Stimulated activated CD8-positive, alpha-beta memory T cell treated with anti-CD3 and anti-CD28 coated beads, Interleukin-15, amount 100 ng/mL, for 4 hours (primary cell): ENCODE results near the gene C2orf76.
A peak's percentile ranks its signal among the peaks of the same experiment; 100 is the strongest.
"Not testable (repeated sequence)": the region's sequence is repeated elsewhere in the genome, so short reads cannot be mapped to it uniquely, and the experiment has no call there.

Source experiments
- DNase-seq, 2 donors: peaks; one replicate each; pipeline ENCODE4 v3.0.0-alpha.2; 2020; ENCODE audit warnings: low read depth in 2 of 2

The C2orf76 gene

GRCh38 chr2:119377294-119377992, 10.8 kb upstream of the C2orf76 start:
- DNase-seq = no peak

GRCh38 chr2:119376810-119377209, 10.2 kb upstream of the C2orf76 start:
- no peak for DNase-seq

- not testable (repeated sequence) for DNase-seq
Measured at GRCh38 chr2:119376406-119376805, 9.8 kb upstream of the C2orf76 start.

- not testable (repeated sequence) for DNase-seq
Measured at GRCh38 chr2:119373907-119374745, 7.5 kb upstream of the C2orf76 start.

- no peak for DNase-seq
Measured at GRCh38 chr2:119372778-119373568, 6.3 kb upstream of the C2orf76 start.

- no peak for DNase-seq
Measured at GRCh38 chr2:119371111-119371510, 4.5 kb upstream of the C2orf76 start.

GRCh38 chr2:119369845-119370244, 3.2 kb upstream of the C2orf76 start:
- DNase-seq = no peak

- DNase-seq = no peak
Measured at GRCh38 chr2:119367472-119368099, 952 bp upstream of the C2orf76 start.

- no peak for DNase-seq
Measured at GRCh38 chr2:119366161-119366648, 429 bp downstream of the C2orf76 start.

GRCh38 chr2:119365436-119365835, 1.2 kb downstream of the C2orf76 start:
- no peak for DNase-seq

- no peak for DNase-seq
Measured at GRCh38 chr2:119364798-119365197, 1.8 kb downstream of the C2orf76 start.

GRCh38 chr2:119360423-119360966, 6.1 kb downstream of the C2orf76 start:
- DNase-seq = no peak

GRCh38 chr2:119359774-119360173, 6.9 kb downstream of the C2orf76 start:
- no peak for DNase-seq

- no peak for DNase-seq
Measured at GRCh38 chr2:119354860-119355259, 11.8 kb downstream of the C2orf76 start.

- no peak for DNase-seq
Measured at GRCh38 chr2:119352357-119352756, 14.3 kb downstream of the C2orf76 start.

- DNase-seq = no peak
Measured at GRCh38 chr2:119350311-119350998, 16.2 kb downstream of the C2orf76 start.

GRCh38 chr2:119349289-119349688, 17.3 kb downstream of the C2orf76 start:
- no peak for DNase-seq

- no peak for DNase-seq
Measured at GRCh38 chr2:119341684-119342083, 24.9 kb downstream of the C2orf76 start.

GRCh38 chr2:119339562-119339923, 27.1 kb downstream of the C2orf76 start:
- no peak for DNase-seq

GRCh38 chr2:119338826-119339561, 27.6 kb downstream of the C2orf76 start:
- peak; percentile 26 to 33 for DNase-seq
